Measurements from ENCODE around the gene PIK3R3. TPM values are rescaled to one million over a fixed set of nuclear protein-coding genes. Genes with fewer than 3 reads are reported as not detected.
A peak's percentile ranks its signal among the peaks of the same experiment; 100 is the strongest.

The PIK3R3 gene
- total RNA-seq, 1 experiment from 2014 or later: 9.0 TPM

- TF ChIP-seq ZNF512 (CRISPR knock-in tag; IDR thresholded peaks at IDR 0.05; ENCODE audit: borderline replicate concordance) (no peak), ZBTB43 (CRISPR knock-in tag; IDR thresholded peaks at IDR 0.05) (0 out of 2 replicates have a peak, but pooled peaks have one; percentile 43), ZNF281 (CRISPR knock-in tag; IDR thresholded peaks at IDR 0.05) (no peak), ERG (CRISPR knock-in tag; IDR thresholded peaks at IDR 0.05) (0 out of 2 replicates have a peak, but pooled peaks have one; percentile 37), IRF2 (CRISPR knock-in tag; IDR thresholded peaks at IDR 0.05; ENCODE audit: borderline replicate concordance, low read depth) (no peak), MAX (CRISPR knock-in tag; IDR thresholded peaks at IDR 0.05) (no peak), ZNF263 (CRISPR knock-in tag; IDR thresholded peaks at IDR 0.05; ENCODE audit: low read depth) (no peak), ATF2 (CRISPR knock-in tag; IDR thresholded peaks at IDR 0.05; ENCODE audit: borderline replicate concordance, low read depth) (no peak), ETV6 (CRISPR knock-in tag; IDR thresholded peaks at IDR 0.05) (0 out of 2 replicates have a peak, but pooled peaks have one; percentile 38), TCF7 (CRISPR knock-in tag; IDR thresholded peaks at IDR 0.05; ENCODE audit: low read depth) (no peak), NFE2L1 (CRISPR knock-in tag; IDR thresholded peaks at IDR 0.05) (no peak), HMGXB4 (CRISPR knock-in tag; IDR thresholded peaks at IDR 0.05) (peak; percentile 30; the same call in 1 of the 2 replicates), ZBTB21 (CRISPR knock-in tag; IDR thresholded peaks at IDR 0.05; ENCODE audit: borderline replicate concordance) (no peak), MYBL2 (CRISPR knock-in tag; IDR thresholded peaks at IDR 0.05) (no peak), ZNF396 (CRISPR knock-in tag; IDR thresholded peaks at IDR 0.05; ENCODE audit: borderline replicate concordance) (no peak), PRDM15 (CRISPR knock-in tag; IDR thresholded peaks at IDR 0.05) (peak; percentile 57; the same call in 1 of the 2 replicates), ATF3 (CRISPR knock-in tag; conservative IDR thresholded peaks at IDR 0.05) (no peak), ZNF121 (CRISPR knock-in tag; IDR thresholded peaks at IDR 0.05) (no peak), E2F1 (CRISPR knock-in tag; IDR thresholded peaks at IDR 0.05) (no peak), ELF4 (CRISPR knock-in tag; IDR thresholded peaks at IDR 0.05; ENCODE audit: low read depth) (no peak)
Measured at GRCh38 chr1:46036894-46037839, 95.3 kb downstream of the PIK3R3 start (continued).

Data from WTC11 (cell line).